Neural progenitor cell (in vitro differentiated cells): ENCODE measurements around the gene ATP8A1. TPM values are rescaled to one million over a fixed set of nuclear protein-coding genes. Genes with fewer than 3 reads are reported as not detected.

ENCODE experiments used
- DNase-seq: peaks from one replicate; pipeline ENCODE4 v3.0.0-alpha.2; 2016; ENCODE audit warnings: low spot score
- H2AFZ ChIP-seq: fragments of 200-600 bp; sonication (generic); replicated peaks from 2 replicates; pipeline ENCODE4 v1.6.1; 2016; ENCODE audit warnings: antibody characterized with exemption
- H3F3A ChIP-seq: fragments of 200-600 bp; sonication (generic); 2 replicates; pipeline ENCODE4 v1.6.1; 2016; ENCODE audit warnings: antibody characterized with exemption, low read depth
- H3K27ac ChIP-seq: fragments of 200-600 bp; sonication (generic); 2 replicates; pipeline ENCODE4 v1.5.1; 2016; ENCODE audit warnings: mild to moderate bottlenecking
- H3K27me3 ChIP-seq: fragments of 200-600 bp; sonication (generic); 2 replicates; pipeline ENCODE4 v1.6.1; 2016; ENCODE audit warnings: mild to moderate bottlenecking, moderate library complexity
- H3K36me3 ChIP-seq: fragments of 200-600 bp; sonication (generic); 2 replicates; pipeline ENCODE4 v1.5.1; 2016
- H3K4me1 ChIP-seq: fragments of 200-600 bp; sonication (generic); 2 replicates; pipeline ENCODE4 v1.6.1; 2016; ENCODE audit warnings: mixed run types
- H3K4me2 ChIP-seq: fragments of 200-600 bp; sonication (generic); 2 replicates; pipeline ENCODE4 v1.6.1; 2016
- H3K4me3 ChIP-seq: fragments of 200-600 bp; sonication (generic); 2 replicates; pipeline ENCODE4 v1.5.1; 2016
- H3K79me2 ChIP-seq: fragments of 200-600 bp; sonication (generic); 2 replicates; pipeline ENCODE4 v1.6.1; 2016; ENCODE audit warnings: low read depth
- H3K9ac ChIP-seq: fragments of 200-600 bp; sonication (generic); 2 replicates; pipeline ENCODE4 v1.6.1; 2016
- H3K9me3 ChIP-seq: fragments of 200-600 bp; sonication (generic); 2 replicates; pipeline ENCODE4 v1.5.1; 2016; ENCODE audit warnings: low read depth
- H4K20me1 ChIP-seq: fragments of 200-600 bp; sonication (generic); 2 replicates; pipeline ENCODE4 v1.6.1; 2016; ENCODE audit warnings: low read depth
- H3K27ac Mint-ChIP-seq: 3 replicates; pipeline ENCODE4 v1.8.0; 2021; ENCODE audit warnings: mixed read lengths
- H3K27me3 Mint-ChIP-seq: 2 replicates; pipeline ENCODE4 v1.8.0; 2022; ENCODE audit warnings: low read depth, mild to moderate bottlenecking, inconsistent platforms, moderate library complexity, mixed read lengths; ENCODE audit not compliant: insufficient read depth
- H3K36me3 Mint-ChIP-seq: 3 replicates; pipeline ENCODE4 v1.8.0; 2021; ENCODE audit warnings: mixed read lengths
- H3K4me1 Mint-ChIP-seq: 3 replicates; pipeline ENCODE4 v1.8.0; 2021; ENCODE audit warnings: mixed read lengths
- H3K4me3 Mint-ChIP-seq: 3 replicates; pipeline ENCODE4 v1.8.0; 2021; ENCODE audit warnings: mild to moderate bottlenecking, moderate library complexity, mixed read lengths
- H3K9me3 Mint-ChIP-seq: 3 replicates; pipeline ENCODE4 v1.8.0; 2020; ENCODE audit warnings: mixed read lengths
- EZH2 ChIP-seq: fragments of 200-600 bp; sonication (generic); IDR thresholded peaks from 2 replicates; pipeline ENCODE4 v1.6.1; 2017; ENCODE audit warnings: antibody characterized with exemption, mild to moderate bottlenecking, moderate library complexity
- EZH2phosphoT487 ChIP-seq: fragments of 200-600 bp; sonication (generic); IDR thresholded peaks from 2 replicates; pipeline ENCODE4 v1.6.1; 2017; ENCODE audit warnings: antibody characterized with exemption
- total RNA-seq: library from RNA; depleted of rRNA; stranded (reverse); fragments of >200 nt; gene quantifications from 2 replicates; pipeline ENCODE4 v1.2.3, GENCODE V29; 2015; ENCODE audit warnings: low replicate concordance
- TF ChIP-seq, protein P1 (sequence below): fragments of 200-600 bp; sonication (generic); IDR thresholded peaks from 2 replicates; pipeline ENCODE4 v1.5.1; 2017; ENCODE audit warnings: antibody characterized with exemption, mild to moderate bottlenecking

Gene ATP8A1
- total RNA-seq, 1 donor from 2014 or later, result 46.1 TPM

DNA sequence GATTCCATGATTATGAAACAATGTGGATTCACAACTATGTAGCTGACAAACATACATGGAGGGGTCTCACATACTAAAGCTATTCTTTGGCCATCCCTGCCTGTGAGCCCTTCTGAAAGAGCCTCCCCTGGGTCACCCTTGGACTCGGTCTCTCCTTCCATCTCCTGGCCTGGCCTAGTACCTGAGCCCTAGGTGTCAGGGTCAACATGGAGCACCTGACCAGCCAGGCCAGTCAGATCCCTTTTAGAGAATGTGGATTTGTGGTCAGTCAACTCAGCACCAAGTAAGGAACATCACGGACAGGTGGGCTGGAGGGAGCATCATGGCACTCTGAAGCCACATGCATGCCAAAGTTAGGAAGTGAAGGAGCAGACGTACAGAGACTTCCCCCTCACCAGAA, 16.3 kb downstream of the ATP8A1 start:
- H3K36me3 ChIP-seq, result no peaks in the 10 kb centered on the region
- H3K4me2 ChIP-seq, result no peak overlapping the region
- H3K36me3 Mint-ChIP-seq, result no peaks in the 10 kb centered on the region
- TF ChIP-seq EZH2phosphoT487 (no peak), EZH2 (no peak)
- TF ChIP-seq, protein P1, sequence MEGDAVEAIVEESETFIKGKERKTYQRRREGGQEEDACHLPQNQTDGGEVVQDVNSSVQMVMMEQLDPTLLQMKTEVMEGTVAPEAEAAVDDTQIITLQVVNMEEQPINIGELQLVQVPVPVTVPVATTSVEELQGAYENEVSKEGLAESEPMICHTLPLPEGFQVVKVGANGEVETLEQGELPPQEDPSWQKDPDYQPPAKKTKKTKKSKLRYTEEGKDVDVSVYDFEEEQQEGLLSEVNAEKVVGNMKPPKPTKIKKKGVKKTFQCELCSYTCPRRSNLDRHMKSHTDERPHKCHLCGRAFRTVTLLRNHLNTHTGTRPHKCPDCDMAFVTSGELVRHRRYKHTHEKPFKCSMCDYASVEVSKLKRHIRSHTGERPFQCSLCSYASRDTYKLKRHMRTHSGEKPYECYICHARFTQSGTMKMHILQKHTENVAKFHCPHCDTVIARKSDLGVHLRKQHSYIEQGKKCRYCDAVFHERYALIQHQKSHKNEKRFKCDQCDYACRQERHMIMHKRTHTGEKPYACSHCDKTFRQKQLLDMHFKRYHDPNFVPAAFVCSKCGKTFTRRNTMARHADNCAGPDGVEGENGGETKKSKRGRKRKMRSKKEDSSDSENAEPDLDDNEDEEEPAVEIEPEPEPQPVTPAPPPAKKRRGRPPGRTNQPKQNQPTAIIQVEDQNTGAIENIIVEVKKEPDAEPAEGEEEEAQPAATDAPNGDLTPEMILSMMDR, result no peak
- no peak for DNase-seq
- no peaks in the 10 kb centered on the region for H3K27me3 Mint-ChIP-seq
- H2AFZ ChIP-seq, result no peak overlapping the region
- peaks cover 43% of the 10 kb centered on the region for H3K79me2 ChIP-seq
- H3F3A ChIP-seq, result peaks cover 10% of the 10 kb centered on the region
- H3K4me3 Mint-ChIP-seq, result no peak overlapping the region
- H3K27ac ChIP-seq, result no peak overlapping the region
- peaks cover 57% of the 10 kb centered on the region for H3K4me1 ChIP-seq
- no peaks in the 10 kb centered on the region for H3K27me3 ChIP-seq
- no peak overlapping the region for H3K27ac Mint-ChIP-seq
- peaks cover 29% of the 10 kb centered on the region for H3K4me1 Mint-ChIP-seq
- H3K9me3 ChIP-seq, result no peaks in the 10 kb centered on the region
- H4K20me1 ChIP-seq, result no peaks in the 10 kb centered on the region
- H3K4me3 ChIP-seq, result no peak overlapping the region
- H3K9me3 Mint-ChIP-seq, result no peaks in the 10 kb centered on the region
- H3K9ac ChIP-seq, result no peak overlapping the region

DNA sequence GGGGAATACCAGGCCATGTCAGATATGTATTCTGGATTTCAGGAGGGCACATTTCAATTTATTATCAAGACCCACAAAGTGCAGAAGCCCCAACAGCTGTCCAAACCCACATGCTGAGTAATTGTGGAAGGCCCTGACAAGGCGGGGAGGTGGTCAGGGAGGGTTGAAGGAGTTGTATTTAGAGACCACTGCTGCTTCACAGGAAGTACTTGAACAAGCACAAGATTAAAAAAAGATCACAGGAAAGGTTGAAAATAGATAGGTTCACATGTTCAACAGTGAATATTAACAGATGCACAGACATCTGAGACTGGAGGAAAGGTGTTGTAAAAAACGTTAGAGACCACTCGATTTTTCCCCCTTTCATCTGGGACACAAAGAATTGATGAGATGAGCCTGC, 17.9 kb downstream of the ATP8A1 start:
- no peaks in the 10 kb centered on the region for H3K36me3 Mint-ChIP-seq
- H3K27me3 Mint-ChIP-seq, result no peaks in the 10 kb centered on the region
- no peaks in the 10 kb centered on the region for H3K36me3 ChIP-seq
- TF ChIP-seq EZH2phosphoT487, result no peak
- TF ChIP-seq, protein P1, result no peak
- no peak for TF ChIP-seq EZH2
- H3K4me1 ChIP-seq, result peaks cover 73% of the 10 kb centered on the region
- H3K4me3 Mint-ChIP-seq, result no peak overlapping the region
- H3F3A ChIP-seq, result peaks cover 10% of the 10 kb centered on the region
- H4K20me1 ChIP-seq, result no peaks in the 10 kb centered on the region
- no peak overlapping the region for H3K4me2 ChIP-seq
- no peaks in the 10 kb centered on the region for H3K27me3 ChIP-seq
- H3K4me3 ChIP-seq, result no peak overlapping the region
- H3K27ac Mint-ChIP-seq, result peak overlapping the region; percentile 12
- no peaks in the 10 kb centered on the region for H3K9me3 Mint-ChIP-seq
- H3K9ac ChIP-seq, result no peak overlapping the region
- H3K4me1 Mint-ChIP-seq, result peaks cover 37% of the 10 kb centered on the region
- DNase-seq, result no peak
- peaks cover 36% of the 10 kb centered on the region for H3K79me2 ChIP-seq
- H3K27ac ChIP-seq, result no peak overlapping the region
- no peaks in the 10 kb centered on the region for H3K9me3 ChIP-seq
- H2AFZ ChIP-seq, result no peak overlapping the region

DNA sequence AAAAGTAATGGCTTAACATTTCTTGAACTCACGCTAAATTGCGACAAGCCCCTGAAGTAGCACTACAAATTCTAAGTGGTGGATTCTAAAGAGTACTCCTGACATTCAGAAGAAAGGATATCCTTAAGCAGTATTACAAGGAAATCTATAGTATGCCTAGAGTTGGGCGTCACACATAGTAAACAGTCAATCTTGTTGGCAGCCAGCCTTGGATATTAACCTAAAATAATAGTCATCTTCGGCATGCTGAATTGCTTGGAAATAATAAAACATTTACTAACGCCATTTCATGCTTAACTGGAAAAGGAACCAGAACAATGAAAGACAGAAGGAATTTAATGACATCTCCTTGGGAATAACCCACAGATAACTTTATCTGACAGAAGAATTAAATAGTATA, 18.6 kb downstream of the ATP8A1 start:
- Histone ChIP-seq H3K27me3 (no peaks in the 10 kb centered on the region), H3K36me3 (no peaks in the 10 kb centered on the region), H3K4me1 (peaks cover 79% of the 10 kb centered on the region), H3K9me3 (no peaks in the 10 kb centered on the region), H3K4me2 (no peak overlapping the region), H2AFZ (no peak overlapping the region), H3F3A (peaks cover 10% of the 10 kb centered on the region), H3K79me2 (peaks cover 30% of the 10 kb centered on the region), H3K9ac (no peak overlapping the region), H3K27ac (no peak overlapping the region), H4K20me1 (no peaks in the 10 kb centered on the region), H3K4me3 (no peak overlapping the region)
- no peak for DNase-seq
- peaks cover 40% of the 10 kb centered on the region for H3K4me1 Mint-ChIP-seq
- H3K4me3 Mint-ChIP-seq, result no peak overlapping the region
- no peaks in the 10 kb centered on the region for H3K36me3 Mint-ChIP-seq
- TF ChIP-seq, protein P1, result no peak
- TF ChIP-seq EZH2phosphoT487 (no peak), EZH2 (no peak)
- no peaks in the 10 kb centered on the region for H3K9me3 Mint-ChIP-seq
- no peaks in the 10 kb centered on the region for H3K27me3 Mint-ChIP-seq
- H3K27ac Mint-ChIP-seq, result no peak overlapping the region
